MCF 10A (cell line): ENCODE results near the gene CD6. TPM values are rescaled to one million over a fixed set of nuclear protein-coding genes. Genes with fewer than 3 reads are reported as not detected.

Experiments used
- BruUV-seq: library from RNA; stranded (reverse); fragments of 400-500 nt; replicated peaks from 2 replicates; lab custom pipeline; 2021; lab: Mats Ljungman, UMichigan
- CTCF ChIA-PET: fragments of 300-600 bp; sonication (Branson Sonifier 250); formaldehyde crosslinking; extraction: SDS; loops from one replicate; lab custom pipeline; 2021; ENCODE audit warnings: antibody characterized with exemption, inconsistent platforms; lab: Yijun Ruan, JAX
- POLR2A ChIA-PET: fragments of 300-600, 350-650 bp; sonication (Branson Sonifier 250); formaldehyde crosslinking; extraction: SDS; loops from one replicate; lab custom pipeline; 2020; ENCODE audit warnings: antibody characterized with exemption, inconsistent platforms; lab: Yijun Ruan, JAX
- DNase-seq: peaks from one replicate; pipeline ENCODE4 v3.0.0-alpha.2; 2018; ENCODE audit not compliant: unreplicated experiment
- H3K27ac Mint-ChIP-seq: one replicate; pipeline ENCODE4 v1.8.0; 2022; ENCODE audit warnings: mild to moderate bottlenecking, low read depth, mixed read lengths; ENCODE audit not compliant: unreplicated experiment
- H3K27me3 Mint-ChIP-seq: one replicate; pipeline ENCODE4 v1.8.0; 2022; ENCODE audit warnings: mixed read lengths; ENCODE audit not compliant: insufficient read depth, unreplicated experiment
- H3K36me3 Mint-ChIP-seq: one replicate; pipeline ENCODE4 v1.8.0; 2022; ENCODE audit warnings: mild to moderate bottlenecking, moderate library complexity, mixed read lengths; ENCODE audit not compliant: insufficient read depth, unreplicated experiment
- H3K4me1 Mint-ChIP-seq: one replicate; pipeline ENCODE4 v1.8.0; 2022; ENCODE audit warnings: mixed read lengths; ENCODE audit not compliant: insufficient read depth, unreplicated experiment
- H3K4me3 Mint-ChIP-seq: one replicate; pipeline ENCODE4 v1.8.0; 2022; ENCODE audit warnings: mild to moderate bottlenecking, moderate library complexity, mixed read lengths; ENCODE audit not compliant: unreplicated experiment
- H3K9me3 Mint-ChIP-seq: one replicate; pipeline ENCODE4 v1.8.0; 2022; ENCODE audit warnings: mixed read lengths; ENCODE audit not compliant: unreplicated experiment
- CTCF ChIP-seq: fragments of 200-600 bp; IDR thresholded peaks from one replicate; pipeline ENCODE4 v1.8.0; 2022; ENCODE audit warnings: antibody characterized with exemption, mild to moderate bottlenecking; ENCODE audit not compliant: unreplicated experiment
- intact Hi-C: fragments of 100-400 bp; cut with micrococcal nuclease; formaldehyde crosslinking; loops from 2 replicates; pipeline ENCODE4 v1.14.1; 2022
- total RNA-seq: library from RNA; stranded (reverse); gene quantifications from 2 replicates; pipeline ENCODE4 v1.2.3, GENCODE V29; 2022

Gene CD6
- total RNA-seq, 1 experiment from 2014 or later, result not detected

- intact Hi-C loops, result no loop called here
- Mint-ChIP-seq H3K4me1 (no peaks in the 10 kb centered on the region), H3K27ac (no peak overlapping the region), H3K4me3 (no peak overlapping the region), H3K27me3 (peaks cover 13% of the 10 kb centered on the region), H3K36me3 (no peaks in the 10 kb centered on the region), H3K9me3 (no peaks in the 10 kb centered on the region)
- ChIA-PET POLR2A (interaction anchor here (0.7 kb wide), 1 partner anchor 241 kb away, joined by 3 read pairs; no protein-coding TSS in a partner anchor), CTCF (no interaction called here)
- TF ChIP-seq CTCF, result no peak
- DNase-seq, result no peak
- no TSS peak for BruUV-seq
These were observed 78.4 kb downstream of the CD6 start for GRCh38 chr11:61049859-61050258.

GRCh38 chr11:61052182-61052972 lies 80.9 kb downstream of the CD6 start:
- H3K27me3 Mint-ChIP-seq, result peaks cover 13% of the 10 kb centered on the region
- BruUV-seq, result no TSS peak
- H3K27ac Mint-ChIP-seq, result no peak overlapping the region
- no peak for DNase-seq
- no peak for TF ChIP-seq CTCF
- no peaks in the 10 kb centered on the region for H3K36me3 Mint-ChIP-seq
- intact Hi-C loops, result no loop called here
- CTCF ChIA-PET, result no interaction called here
- POLR2A ChIA-PET, result interaction anchor here (0.6 to 0.8 kb wide), 2 partner anchors 23 to 214 kb away, joined by 3 read pairs; no protein-coding TSS in a partner anchor
- no peak overlapping the region for H3K4me3 Mint-ChIP-seq
- no peaks in the 10 kb centered on the region for H3K9me3 Mint-ChIP-seq
- H3K4me1 Mint-ChIP-seq, result no peaks in the 10 kb centered on the region

GRCh38 chr11:61053191-61053590 lies 81.7 kb downstream of the CD6 start:
- no peaks in the 10 kb centered on the region for H3K4me1 Mint-ChIP-seq
- ChIA-PET POLR2A (no interaction called here), CTCF (no interaction called here)
- intact Hi-C loops, result no loop called here
- H3K4me3 Mint-ChIP-seq, result no peak overlapping the region
- no peak for DNase-seq
- H3K9me3 Mint-ChIP-seq, result no peaks in the 10 kb centered on the region
- TF ChIP-seq CTCF, result no peak
- H3K27ac Mint-ChIP-seq, result no peak overlapping the region
- peaks cover 13% of the 10 kb centered on the region for H3K27me3 Mint-ChIP-seq
- no peaks in the 10 kb centered on the region for H3K36me3 Mint-ChIP-seq
- no TSS peak for BruUV-seq

GRCh38 chr11:61054513-61054912 lies 83.0 kb downstream of the CD6 start:
- no peak for TF ChIP-seq CTCF
- BruUV-seq, result no TSS peak
- CTCF ChIA-PET, result interaction anchor here (0.6 to 1.1 kb wide), 2 partner anchors 9 to 41 kb away, joined by 3 read pairs; no protein-coding TSS in a partner anchor
- H3K36me3 Mint-ChIP-seq, result no peaks in the 10 kb centered on the region
- no peaks in the 10 kb centered on the region for H3K4me1 Mint-ChIP-seq
- H3K4me3 Mint-ChIP-seq, result no peak overlapping the region
- no peak overlapping the region for H3K27ac Mint-ChIP-seq
- no peaks in the 10 kb centered on the region for H3K9me3 Mint-ChIP-seq
- no peak for DNase-seq
- POLR2A ChIA-PET, result no interaction called here
- intact Hi-C loops, result no loop called here
- H3K27me3 Mint-ChIP-seq, result peaks cover 6% of the 10 kb centered on the region
